HG02938 (cell line): ENCODE measurements around the gene P2RX7.
"Not testable (repeated sequence)": the region's sequence is repeated elsewhere in the genome, so short reads cannot be mapped to it uniquely, and the experiment has no call there.

Source experiments
- ATAC-seq: cut with Tn5 transposase; IDR thresholded peaks from one replicate; pipeline ENCODE4 v1.9.1; 2021; ENCODE audit warnings: mild to moderate bottlenecking, moderate library complexity; ENCODE audit not compliant: unreplicated experiment

Gene P2RX7

GRCh38 chr12:121226871-121227270 is 94.2 kb downstream of the P2RX7 start:
- ATAC-seq, result not testable (repeated sequence)

GRCh38 chr12:121227294-121227693 is 94.6 kb downstream of the P2RX7 start:
- ATAC-seq, result peak; percentile 46

GRCh38 chr12:121228919-121229665 is 96.4 kb downstream of the P2RX7 start:
- no peak for ATAC-seq

DNA sequence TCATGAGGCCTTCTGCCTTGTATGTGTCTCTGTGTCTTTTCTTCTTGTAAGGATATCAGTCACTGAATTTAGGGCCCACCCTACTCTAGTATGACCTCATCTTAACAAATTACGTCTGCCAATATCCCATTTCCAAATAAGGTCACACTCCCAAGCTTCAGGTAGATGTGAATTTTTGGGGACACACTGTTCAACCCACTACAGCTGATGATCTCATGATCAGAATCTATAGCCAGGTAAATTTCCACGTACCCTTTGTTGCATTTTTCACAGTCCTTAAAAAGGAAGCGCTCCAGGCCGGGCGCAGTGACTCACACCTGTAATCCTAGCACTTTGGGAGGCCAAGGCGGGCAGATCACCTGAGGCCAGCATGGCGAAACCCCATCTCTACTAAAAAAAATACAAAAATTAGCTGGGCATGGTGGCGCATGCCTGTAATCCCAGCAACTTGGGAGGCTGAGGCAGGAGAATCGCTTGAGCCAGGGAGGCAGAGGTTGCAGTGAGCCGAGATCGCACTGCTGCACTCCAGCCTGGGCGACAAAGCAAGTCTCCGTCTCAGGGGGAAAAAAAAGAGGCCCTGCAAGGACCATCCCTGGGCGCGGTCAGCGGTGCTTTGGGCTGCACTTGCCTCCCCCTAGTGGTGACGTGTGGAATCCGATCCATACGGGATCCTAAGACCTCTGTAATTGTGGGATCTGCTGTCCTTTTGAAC is 97.3 kb downstream of the P2RX7 start:
- not testable (repeated sequence) for ATAC-seq

DNA sequence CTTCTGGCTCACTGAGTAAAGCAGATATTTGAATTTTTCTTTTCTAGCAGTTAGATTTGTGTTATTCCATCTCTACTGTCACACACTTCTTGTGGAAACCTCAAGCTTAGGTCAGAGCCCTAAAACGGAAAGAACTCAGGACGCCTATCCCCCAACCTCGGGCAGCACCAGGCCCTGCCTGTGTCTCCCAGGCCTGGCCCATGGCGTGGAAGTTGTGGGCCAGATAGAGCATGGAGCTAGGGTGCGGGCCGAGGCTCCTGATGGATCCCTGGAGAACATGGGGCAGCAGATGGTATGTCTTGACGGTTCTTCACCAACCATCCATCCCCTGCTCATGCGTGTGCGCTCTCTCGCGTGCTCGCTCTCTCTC is 97.8 kb downstream of the P2RX7 start:
- ATAC-seq, result no peak

DNA sequence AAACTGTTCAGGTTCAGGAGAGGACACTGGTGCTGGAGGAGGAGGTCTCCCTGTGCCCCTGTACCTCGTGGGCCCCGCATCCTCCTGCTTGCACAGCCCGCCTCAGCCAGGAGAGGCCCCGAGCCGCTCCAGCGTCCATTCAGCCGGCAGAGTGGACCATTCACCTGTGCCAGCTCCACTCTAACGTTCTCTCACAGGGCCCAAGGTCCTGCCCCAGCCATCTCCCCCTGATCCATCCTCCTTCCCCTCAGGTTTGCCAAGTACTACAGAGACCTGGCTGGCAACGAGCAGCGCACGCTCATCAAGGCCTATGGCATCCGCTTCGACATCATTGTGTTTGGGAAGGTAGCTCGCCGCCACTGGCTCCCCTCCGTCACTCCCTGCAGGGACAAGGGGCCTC is 99.5 kb downstream of the P2RX7 start:
- ATAC-seq, result no peak

DNA sequence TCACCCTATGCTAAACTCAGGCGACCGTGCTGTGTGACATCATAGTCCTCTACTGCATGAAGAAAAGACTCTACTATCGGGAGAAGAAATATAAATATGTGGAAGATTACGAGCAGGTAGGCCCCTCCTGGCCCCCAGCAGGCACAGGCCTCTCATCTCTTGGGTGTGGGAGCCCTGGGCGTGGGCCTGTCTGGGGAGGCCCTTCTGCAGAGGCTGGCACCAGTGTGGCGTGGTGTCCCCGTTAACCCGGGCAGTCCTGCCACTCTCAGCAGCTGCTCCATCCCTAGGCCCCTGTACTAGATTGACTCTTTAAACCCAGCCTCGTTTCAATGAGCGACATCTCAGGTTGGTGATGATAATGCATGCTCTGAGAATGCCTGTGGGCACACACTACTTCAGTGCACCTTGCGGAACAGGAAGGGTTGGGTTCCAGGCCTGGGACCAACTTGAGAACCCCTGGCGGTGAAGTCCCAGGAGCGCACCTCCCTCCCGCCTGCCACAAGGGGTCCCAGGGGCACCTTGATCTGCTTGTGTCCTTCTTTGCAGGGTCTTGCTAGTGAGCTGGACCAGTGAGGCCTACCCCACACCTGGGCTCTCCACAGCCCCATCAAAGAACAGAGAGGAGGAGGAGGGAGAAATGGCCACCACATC is 100.4 kb downstream of the P2RX7 start:
- no peak for ATAC-seq

- no peak for ATAC-seq
Measured at GRCh38 chr12:121233628-121234020, 100.9 kb downstream of the P2RX7 start.

DNA sequence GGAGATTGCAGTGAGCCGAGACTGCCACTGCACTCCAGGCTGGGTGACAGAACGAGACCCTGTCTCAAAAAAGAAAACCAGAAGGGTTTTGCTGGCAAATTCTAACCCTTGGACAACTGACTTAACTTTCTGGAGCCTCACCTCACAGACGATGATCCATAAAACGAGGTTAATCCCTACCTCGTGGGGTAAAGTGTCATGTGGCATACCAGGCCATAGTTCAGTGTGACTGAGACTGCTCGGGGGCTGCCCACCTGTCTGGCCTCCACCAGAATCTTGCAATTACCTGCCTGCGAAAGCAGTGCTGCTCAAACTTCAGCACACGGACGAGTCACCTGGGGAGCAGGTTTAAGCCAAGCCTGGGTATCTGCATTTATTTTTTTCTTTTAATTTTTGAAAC is 104.1 kb downstream of the P2RX7 start:
- no peak for ATAC-seq

GRCh38 chr12:121237415-121237814 is 104.7 kb downstream of the P2RX7 start:
- ATAC-seq, result no peak
